Endometrium (tissue), 2 donors: Measurements from ENCODE around the gene BHLHE23.
"Not testable (repeated sequence)": the region's sequence is repeated elsewhere in the genome, so short reads cannot be mapped to it uniquely, and the experiment has no call there.

Experiments
- FAIRE-seq: peaks from 2 replicates; lab custom pipeline; 2012; peaks lifted over from hg19 to GRCh38; lab: Jason Lieb, UNC
- donor health status: control.
- donor health status: control.

The BHLHE23 gene

GRCh38 chr20:63043348-63044203, 36.8 kb upstream of the BHLHE23 start:
- no peak for FAIRE-seq

- no peak for FAIRE-seq
Measured at GRCh38 chr20:63042448-63043071, 35.8 kb upstream of the BHLHE23 start.

DNA sequence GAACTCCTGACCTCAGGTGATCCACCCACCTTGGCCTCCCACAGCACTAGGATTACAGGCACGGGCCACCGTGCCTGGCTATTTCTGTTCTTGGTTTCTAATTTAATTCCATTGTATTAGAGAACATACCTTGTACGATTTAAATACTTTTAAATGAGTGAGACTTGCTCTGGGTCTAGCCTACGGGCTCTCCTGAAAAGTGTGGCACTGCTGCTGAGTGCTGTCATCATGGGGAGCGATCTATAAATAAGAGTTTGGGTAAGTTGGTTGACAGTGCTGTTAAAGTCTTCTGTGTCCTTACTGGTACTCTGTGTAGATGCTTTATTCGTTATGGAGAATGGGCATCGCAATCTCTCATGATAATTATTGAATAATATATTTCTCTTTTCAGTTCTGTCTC, 35.0 kb upstream of the BHLHE23 start:
- no peak for FAIRE-seq

DNA sequence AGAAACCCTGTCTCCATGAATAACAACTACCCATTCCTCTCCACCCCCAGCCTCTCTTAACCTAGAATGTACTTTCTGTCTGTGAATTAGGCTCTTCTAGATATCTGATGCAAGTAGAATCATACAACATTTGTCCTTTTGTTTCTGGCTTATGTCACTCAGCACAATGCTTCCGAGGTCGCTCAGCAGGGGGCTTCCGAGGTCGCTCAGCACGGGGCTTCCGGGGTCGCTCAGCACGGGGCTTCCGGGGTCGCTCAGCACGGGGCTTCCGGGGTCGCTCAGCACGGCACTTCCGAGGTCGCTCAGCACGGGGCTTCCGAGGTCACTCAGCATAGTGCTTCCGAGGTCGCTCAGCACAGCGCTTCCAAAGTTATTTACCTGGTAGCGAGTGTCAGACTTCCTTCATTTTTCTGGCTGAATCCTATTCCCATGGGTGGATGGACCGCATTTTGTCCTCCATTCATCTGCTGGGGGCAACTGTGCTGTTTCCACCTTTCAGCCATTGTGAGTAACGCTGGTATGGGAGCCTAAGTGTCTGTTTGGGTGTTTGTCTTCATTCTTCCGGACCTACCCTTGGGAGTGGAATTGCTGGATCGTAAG, 31.0 kb upstream of the BHLHE23 start:
- no peak for FAIRE-seq

DNA sequence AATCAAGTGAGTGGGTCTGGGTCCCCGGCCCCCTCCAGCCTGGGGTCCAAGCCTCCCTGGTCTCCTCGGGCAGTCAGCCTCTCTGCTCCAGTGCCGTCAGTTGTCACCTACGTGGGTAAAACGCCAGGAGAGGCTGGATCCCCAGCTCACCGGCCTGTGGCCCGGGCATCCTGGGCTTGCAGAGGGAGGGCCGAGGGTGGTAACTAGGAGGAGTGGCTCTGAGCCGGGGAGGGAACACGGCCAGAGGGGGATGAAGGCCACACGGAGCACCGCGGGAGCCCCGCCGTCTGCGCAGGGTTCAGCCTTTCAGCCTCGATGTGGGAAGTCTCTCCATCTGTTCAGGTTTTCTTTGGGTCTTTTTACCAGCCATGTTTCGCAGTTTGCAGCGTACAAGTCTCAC, 29.5 kb upstream of the BHLHE23 start:
- no peak for FAIRE-seq

GRCh38 chr20:63035603-63036185, 28.9 kb upstream of the BHLHE23 start:
- FAIRE-seq: no peak

DNA sequence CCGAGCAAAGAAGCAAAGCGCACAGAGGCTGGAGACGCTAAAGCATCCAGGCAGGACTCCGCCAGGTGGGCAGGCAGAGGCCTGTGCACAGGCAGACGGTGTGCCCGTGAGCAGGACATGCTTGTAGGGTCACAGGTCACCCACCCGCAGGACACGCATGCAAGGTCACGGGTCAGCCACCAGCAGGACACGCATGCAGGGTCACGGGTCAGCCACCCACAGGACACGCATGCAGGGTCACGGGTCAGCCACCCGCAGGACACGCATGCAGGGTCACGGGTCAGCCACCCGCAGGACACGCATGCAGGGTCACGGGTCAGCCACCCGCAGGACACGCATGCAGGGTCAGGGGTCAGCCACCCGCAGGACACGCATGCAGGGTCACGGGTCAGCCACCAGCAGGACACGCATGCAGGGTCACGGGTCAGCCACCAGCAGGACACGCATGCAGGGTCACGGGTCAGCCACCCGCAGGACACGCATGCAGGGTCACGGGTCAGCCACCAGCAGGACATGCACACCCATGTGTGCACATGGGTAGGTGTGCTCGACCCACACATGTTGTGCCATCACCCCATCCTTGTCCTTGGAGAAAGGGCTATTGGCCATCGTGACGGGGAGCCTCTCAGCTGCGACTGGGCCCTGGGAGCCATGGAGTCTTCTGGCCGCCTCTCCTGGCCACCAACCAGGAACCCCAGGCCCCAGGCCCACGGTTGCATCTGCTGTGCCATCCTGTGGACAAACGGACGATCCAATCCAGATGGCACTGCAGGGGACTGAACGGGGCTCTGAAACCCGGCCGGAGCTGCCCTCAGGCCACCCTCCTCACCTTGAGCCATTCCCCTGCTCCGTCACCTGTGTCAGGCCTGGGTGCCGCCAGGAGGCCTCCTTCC, 28.2 kb upstream of the BHLHE23 start:
- FAIRE-seq: not testable (repeated sequence)

- no peak for FAIRE-seq
Measured at GRCh38 chr20:63033794-63034709, 27.3 kb upstream of the BHLHE23 start.

GRCh38 chr20:63032861-63033793, 26.4 kb upstream of the BHLHE23 start:
- no peak for FAIRE-seq

DNA sequence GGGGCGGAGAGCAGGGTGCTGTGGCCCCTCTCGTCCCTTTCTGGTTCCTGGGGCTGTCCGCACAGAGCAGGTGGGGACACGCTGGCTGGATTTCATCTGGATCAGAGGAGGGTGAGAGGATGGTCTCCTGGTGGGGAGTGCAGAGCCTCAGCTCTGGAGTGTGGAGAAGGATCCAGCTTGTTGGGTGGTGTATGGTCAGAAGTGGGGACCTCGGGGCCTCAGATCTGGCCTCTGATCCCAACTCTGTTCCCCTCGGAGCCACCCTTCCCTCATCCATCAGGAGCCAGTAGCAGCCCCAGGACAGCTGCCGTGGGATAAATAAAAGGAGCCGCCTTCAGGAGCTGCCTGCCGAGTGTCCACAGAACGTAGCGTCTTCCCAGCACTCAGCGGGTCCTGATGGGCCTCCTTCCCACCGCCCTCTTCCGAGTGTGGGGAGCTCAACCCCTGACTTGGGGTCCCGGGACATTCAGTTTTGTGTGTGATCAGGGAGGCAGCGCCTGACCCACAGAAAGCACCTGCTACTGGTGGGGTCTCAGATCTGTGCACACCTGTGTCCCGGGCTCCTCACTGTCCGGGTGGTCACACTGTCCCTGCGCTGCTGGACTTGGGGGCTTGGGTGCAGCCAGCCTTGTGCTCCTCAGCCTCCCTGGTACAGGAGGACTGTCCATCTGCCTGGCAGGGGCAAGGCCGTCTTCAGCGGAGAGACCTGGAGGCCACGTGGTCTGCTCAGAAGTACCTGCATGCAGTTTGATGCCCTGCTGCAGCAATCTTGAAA, 25.4 kb upstream of the BHLHE23 start:
- no peak for FAIRE-seq

DNA sequence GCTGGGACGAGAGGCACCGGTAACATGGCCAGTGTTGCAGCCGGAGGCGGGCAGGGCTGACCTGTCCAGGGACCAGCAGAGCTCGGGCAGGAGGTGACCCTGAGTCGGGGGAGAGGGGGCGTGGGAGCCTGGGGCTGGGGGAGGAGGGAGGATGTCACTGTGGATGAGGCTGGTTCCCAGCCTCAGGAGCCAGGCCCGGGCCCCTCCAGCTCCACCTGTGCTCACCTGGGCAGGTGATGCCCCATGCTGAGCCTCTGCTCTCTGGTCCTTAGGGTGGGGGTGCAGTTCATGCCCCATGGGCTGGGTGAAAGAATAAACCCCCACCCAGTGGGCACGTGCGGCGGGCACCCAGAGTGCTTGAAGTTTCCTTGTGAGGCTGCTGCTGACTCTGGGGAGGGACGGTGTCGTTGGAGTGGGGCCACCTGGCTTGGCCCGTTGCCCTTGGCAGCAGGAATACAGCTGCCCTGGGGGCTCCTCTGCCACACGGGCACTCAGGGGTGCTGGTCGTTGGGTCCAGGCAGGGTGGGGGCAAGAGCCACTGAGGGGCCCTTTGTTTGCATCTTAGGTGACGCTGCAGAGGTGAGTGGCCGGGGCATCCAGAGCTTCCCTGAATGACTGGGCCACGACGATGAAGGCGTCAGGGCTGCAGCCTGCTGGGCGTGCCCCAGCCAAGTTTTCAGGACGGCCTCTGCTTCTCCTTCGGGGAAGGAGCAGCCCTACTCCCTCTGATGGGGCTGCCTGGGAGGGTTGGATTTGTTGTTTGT, 24.7 kb upstream of the BHLHE23 start:
- no peak for FAIRE-seq

DNA sequence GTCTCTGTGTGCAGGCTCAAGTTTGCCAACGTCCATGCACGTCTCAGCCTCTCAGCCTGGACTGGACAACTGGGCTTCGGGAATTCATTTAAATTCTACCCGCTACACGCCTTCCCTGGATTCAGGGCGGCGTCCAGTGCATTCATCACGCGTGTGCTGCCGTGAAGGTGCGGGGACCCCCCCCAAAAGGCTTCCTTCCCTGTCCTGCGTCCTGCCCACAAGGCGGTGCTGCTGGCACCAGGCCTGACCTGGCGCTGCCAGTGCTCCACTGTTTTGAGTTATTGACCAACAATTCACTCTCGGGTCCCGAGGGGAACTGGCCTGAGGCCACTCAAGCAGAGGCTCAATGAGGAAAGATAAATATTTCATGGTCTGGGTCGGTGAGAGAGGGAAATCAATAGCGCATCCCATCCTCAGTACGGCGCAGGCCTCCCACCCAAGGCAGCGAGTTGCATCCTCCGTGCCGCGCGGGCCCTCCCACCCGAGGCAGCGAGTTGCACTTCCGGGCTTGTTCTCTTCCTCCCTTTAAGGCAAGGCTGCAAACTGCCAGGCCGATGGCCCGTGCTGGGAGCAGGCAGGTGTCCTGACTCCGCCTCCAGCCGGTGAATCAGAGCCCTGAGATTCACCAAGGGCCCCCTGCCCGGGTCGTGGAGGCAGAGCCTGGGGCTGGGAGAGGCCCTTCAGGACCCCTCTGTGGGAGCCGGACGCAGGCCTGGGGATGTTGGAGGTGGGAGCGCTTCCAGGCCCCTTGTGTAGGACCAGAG, 22.8 kb upstream of the BHLHE23 start:
- FAIRE-seq: no peak

DNA sequence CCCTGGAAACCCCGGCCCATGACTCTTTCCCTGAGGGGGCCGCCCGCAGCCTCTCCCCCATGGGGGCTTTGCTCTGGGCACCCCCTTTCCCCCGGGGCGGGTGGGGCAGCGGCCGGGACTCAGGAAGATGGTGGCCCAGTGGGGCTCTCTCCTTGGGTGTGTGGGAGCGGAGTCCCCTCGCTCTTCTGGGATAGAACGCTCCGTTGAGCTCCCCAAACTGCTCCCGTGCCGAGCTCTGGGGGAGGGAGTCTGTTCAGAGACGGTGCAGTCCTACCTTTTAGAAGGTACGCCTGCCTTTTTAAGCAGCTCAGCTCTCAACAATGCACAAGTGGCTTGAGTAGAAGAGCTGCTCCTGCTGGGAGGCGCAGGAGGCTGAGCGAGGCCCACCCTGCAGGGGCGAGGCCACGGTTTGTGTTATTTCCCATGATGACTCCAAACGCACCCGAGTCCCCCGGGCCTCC, 21.7 kb upstream of the BHLHE23 start:
- no peak for FAIRE-seq

- no peak for FAIRE-seq
Measured at GRCh38 chr20:63027922-63028389, 21.2 kb upstream of the BHLHE23 start.

DNA sequence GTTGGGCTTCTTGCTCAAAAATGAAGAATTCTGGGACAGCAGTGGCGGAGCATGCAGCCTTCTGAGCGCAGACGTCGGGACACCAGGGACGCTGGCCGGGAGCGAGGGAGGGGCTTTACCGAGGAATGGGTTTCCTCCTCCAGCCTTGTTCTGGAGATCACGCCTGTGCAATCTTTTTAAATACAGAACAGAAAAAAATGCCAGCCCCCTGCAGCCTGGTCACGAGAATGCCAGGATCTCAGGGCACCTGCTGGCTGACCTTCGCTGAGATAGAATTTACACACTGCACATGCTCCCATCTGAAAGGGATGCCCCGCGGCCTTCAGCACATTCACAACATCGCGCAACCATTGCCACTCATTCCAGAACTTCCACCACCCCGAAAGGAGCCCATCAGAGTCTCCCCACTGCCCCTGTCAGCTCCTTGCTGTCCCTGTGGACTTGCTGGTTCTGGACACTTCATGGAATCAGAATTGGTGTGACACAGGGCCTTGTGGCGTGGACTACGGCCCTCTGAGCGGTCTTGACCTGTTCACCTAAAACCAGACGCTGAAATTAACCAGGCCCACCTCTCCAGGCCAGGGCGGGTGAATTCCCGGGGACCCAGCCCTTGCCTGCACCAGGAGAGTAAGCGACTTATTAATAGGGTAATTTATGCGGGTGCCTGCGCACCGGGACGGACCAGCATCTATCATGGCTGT, 20.6 kb upstream of the BHLHE23 start:
- no peak for FAIRE-seq

GRCh38 chr20:63026582-63027165, 19.9 kb upstream of the BHLHE23 start:
- FAIRE-seq: no peak
